GM18870 (cell line): ENCODE results near the gene CMTR2.
"Not testable (repeated sequence)": the region's sequence is repeated elsewhere in the genome, so short reads cannot be mapped to it uniquely, and the experiment has no call there.

ENCODE experiments used
- ATAC-seq: cut with Tn5 transposase; IDR thresholded peaks from one replicate; pipeline ENCODE4 v1.9.1; 2021; ENCODE audit warnings: moderate library complexity; ENCODE audit not compliant: unreplicated experiment

CMTR2 gene

GRCh38 chr16:71288890-71289731 lies at the start of gene CMTR2:
Gene CMTR2 (minus strand): TSS chr16:71289402. CDS start chr16:71285920, 3,482 bp downstream.
- peak; percentile 91 for ATAC-seq

- no peak for ATAC-seq
These were observed 49.4 kb upstream of the CMTR2 start for GRCh38 chr16:71338632-71339031.

GRCh38 chr16:71338193-71338592 lies 49.0 kb upstream of the CMTR2 start:
- ATAC-seq = no peak

- no peak for ATAC-seq
These were observed 48.4 kb upstream of the CMTR2 start for GRCh38 chr16:71337631-71338030.

- no peak for ATAC-seq
These were observed 38.9 kb upstream of the CMTR2 start for GRCh38 chr16:71328151-71328550.

GRCh38 chr16:71327720-71328119 lies 38.5 kb upstream of the CMTR2 start:
- no peak for ATAC-seq

GRCh38 chr16:71319999-71320398 lies 30.8 kb upstream of the CMTR2 start:
- no peak for ATAC-seq

GRCh38 chr16:71315269-71315668 lies 26.1 kb upstream of the CMTR2 start:
- no peak for ATAC-seq

GRCh38 chr16:71313591-71313990 lies 24.4 kb upstream of the CMTR2 start:
- not testable (repeated sequence) for ATAC-seq

- ATAC-seq = no peak
These were observed 22.5 kb upstream of the CMTR2 start for GRCh38 chr16:71311553-71312158.

- ATAC-seq = no peak
These were observed 14.7 kb upstream of the CMTR2 start for GRCh38 chr16:71303938-71304337.

GRCh38 chr16:71297341-71297634 lies 8.1 kb upstream of the CMTR2 start:
- no peak for ATAC-seq

- no peak for ATAC-seq
These were observed 7.6 kb upstream of the CMTR2 start for GRCh38 chr16:71296584-71297340.

- ATAC-seq = no peak
These were observed 6.7 kb upstream of the CMTR2 start for GRCh38 chr16:71295950-71296349.

- ATAC-seq = no peak
These were observed 4.7 kb upstream of the CMTR2 start for GRCh38 chr16:71293919-71294318.

- not testable (repeated sequence) for ATAC-seq
These were observed 2.9 kb upstream of the CMTR2 start for GRCh38 chr16:71292095-71292494.

GRCh38 chr16:71289732-71290062 lies 495 bp upstream of the CMTR2 start:
- no peak for ATAC-seq

- no peak for ATAC-seq
These were observed 672 bp downstream of the CMTR2 start for GRCh38 chr16:71288570-71288889.

GRCh38 chr16:71287911-71288310 lies 1.3 kb downstream of the CMTR2 start:
- no peak for ATAC-seq

GRCh38 chr16:71287454-71287853 lies 1.7 kb downstream of the CMTR2 start:
- ATAC-seq = no peak

GRCh38 chr16:71283612-71284011 lies 5.6 kb downstream of the CMTR2 start:
- ATAC-seq = no peak

GRCh38 chr16:71282943-71283342 lies 6.3 kb downstream of the CMTR2 start:
- no peak for ATAC-seq
